Cardiac muscle cell (in vitro differentiated cells and primary cell): Measurements from ENCODE around the gene PSME1. TPM values are rescaled to one million over a fixed set of nuclear protein-coding genes. Genes with fewer than 3 reads are reported as not detected.

Experiments
- DNase-seq, 2 donors: peaks; one replicate each; pipeline versions ENCODE4 v3.0.0 to v3.0.0-alpha.2; 2010 to 2017; ENCODE audit warnings: low read depth in 1 of 2, low spot score in 1 of 2
- H3K27ac ChIP-seq: fragments of 200-600 bp; sonication (generic); 2 replicates; pipeline ENCODE4 v1.5.1; 2016
- H3K27me3 ChIP-seq: fragments of 200-600 bp; sonication (generic); 2 replicates; pipeline ENCODE4 v1.6.0; 2016; ENCODE audit warnings: control low read depth
- H3K36me3 ChIP-seq: fragments of 200-600 bp; sonication (generic); 2 replicates; pipeline ENCODE4 v1.5.1; 2016; ENCODE audit warnings: control low read depth
- H3K4me1 ChIP-seq: fragments of 200-600 bp; sonication (generic); 2 replicates; pipeline ENCODE4 v1.8.1; 2017; ENCODE audit warnings: low read depth, mild to moderate bottlenecking, mixed run types
- H3K4me3 ChIP-seq: fragments of 200-600 bp; sonication (generic); 2 replicates; pipeline ENCODE4 v1.5.1; 2016; ENCODE audit warnings: mild to moderate bottlenecking
- H3K9me3 ChIP-seq: fragments of 200-600 bp; sonication (generic); 2 replicates; pipeline ENCODE4 v1.5.1; 2017; ENCODE audit warnings: low read depth, mild to moderate bottlenecking, control low read depth
- polyA plus RNA-seq: library from polyadenylated mRNA; unstranded; fragments of >200 nt; fragmentation: Nextera tagmentation; extraction: Ambion mirVana; gene quantifications from 2 replicates; pipeline ENCODE4 v1.2.1, GENCODE V29; 2016
- total RNA-seq: library from RNA; depleted of rRNA; stranded (reverse); fragments of >200 nt; gene quantifications from 2 replicates; pipeline ENCODE4 v1.2.3, GENCODE V29; 2016
- TF ChIP-seq, protein P1 (sequence below): IDR thresholded peaks from 2 replicates; pipeline ENCODE4 v1.5.1; 2012; ENCODE audit warnings: low read depth, mild to moderate bottlenecking, low read length

The PSME1 gene
- total and polyA plus RNA-seq, 2 experiments from 2014 or later, result 238 to 383 TPM

DNA sequence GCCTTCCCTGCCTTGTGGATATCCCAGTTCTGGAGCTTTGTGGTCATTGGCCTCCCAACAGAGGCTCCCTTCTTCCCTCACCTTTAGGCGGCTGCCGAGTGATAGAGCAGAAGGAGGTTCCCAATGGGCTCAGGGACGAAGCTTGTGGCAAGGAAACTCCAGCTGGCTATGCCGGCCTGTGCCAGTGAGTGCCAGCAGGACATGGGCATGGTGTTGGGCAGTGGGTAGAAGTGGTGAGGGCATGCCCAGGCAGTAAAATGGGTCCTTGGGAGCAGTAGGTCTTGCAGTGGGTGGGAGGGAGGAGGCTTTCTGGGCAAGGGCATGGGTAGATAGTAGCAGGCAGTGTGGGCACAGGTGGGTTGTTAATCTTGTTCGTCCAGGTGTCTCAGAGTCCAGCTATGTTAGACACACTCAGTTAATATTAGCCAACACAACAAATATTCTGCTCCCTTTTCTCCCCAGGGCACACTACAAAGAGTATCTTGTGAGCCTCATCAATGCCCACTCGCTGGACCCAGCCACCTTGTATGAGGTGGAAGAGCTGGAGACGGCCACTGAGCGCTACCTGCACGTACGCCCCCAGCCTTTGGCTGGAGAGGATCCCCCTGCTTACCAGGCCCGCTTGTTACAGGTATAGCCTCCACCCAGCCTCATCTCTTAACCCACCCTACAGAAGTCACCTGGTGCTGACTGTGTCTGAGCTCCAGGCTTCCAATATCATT lies 23.9 kb downstream of the PSME1 start:
- TF ChIP-seq, protein P1, sequence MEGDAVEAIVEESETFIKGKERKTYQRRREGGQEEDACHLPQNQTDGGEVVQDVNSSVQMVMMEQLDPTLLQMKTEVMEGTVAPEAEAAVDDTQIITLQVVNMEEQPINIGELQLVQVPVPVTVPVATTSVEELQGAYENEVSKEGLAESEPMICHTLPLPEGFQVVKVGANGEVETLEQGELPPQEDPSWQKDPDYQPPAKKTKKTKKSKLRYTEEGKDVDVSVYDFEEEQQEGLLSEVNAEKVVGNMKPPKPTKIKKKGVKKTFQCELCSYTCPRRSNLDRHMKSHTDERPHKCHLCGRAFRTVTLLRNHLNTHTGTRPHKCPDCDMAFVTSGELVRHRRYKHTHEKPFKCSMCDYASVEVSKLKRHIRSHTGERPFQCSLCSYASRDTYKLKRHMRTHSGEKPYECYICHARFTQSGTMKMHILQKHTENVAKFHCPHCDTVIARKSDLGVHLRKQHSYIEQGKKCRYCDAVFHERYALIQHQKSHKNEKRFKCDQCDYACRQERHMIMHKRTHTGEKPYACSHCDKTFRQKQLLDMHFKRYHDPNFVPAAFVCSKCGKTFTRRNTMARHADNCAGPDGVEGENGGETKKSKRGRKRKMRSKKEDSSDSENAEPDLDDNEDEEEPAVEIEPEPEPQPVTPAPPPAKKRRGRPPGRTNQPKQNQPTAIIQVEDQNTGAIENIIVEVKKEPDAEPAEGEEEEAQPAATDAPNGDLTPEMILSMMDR, result no peak
- peaks cover 37% of the 10 kb centered on the region for H3K36me3 ChIP-seq
- H3K27me3 ChIP-seq, result no peaks in the 10 kb centered on the region
- DNase-seq, result no peak
- H3K4me3 ChIP-seq, result no peak overlapping the region
- no peaks in the 10 kb centered on the region for H3K9me3 ChIP-seq
- H3K4me1 ChIP-seq, result peaks cover 11% of the 10 kb centered on the region
- H3K27ac ChIP-seq, result peak overlapping the region; percentile 65

DNA sequence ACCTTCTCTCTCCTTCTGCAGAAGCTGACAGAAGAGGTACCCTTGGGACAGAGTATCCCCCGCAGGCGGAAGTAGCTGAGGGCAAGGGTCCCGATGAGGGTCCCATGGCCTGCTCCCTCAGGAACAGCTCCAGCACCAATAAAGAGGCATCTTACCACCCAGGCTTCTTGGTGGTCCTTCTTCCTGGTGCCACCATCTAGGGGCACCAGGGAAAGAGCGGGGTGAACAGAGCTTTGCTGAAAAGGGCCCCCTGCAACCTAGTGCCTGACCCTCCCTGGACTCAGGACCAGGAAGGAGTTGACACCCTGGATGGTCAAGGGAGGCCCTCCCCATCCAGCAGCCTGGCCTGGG lies 24.5 kb downstream of the PSME1 start:
- Histone ChIP-seq H3K27me3 (no peaks in the 10 kb centered on the region), H3K9me3 (no peaks in the 10 kb centered on the region), H3K4me1 (peaks cover 11% of the 10 kb centered on the region), H3K27ac (peak overlapping the region; percentile 65), H3K4me3 (no peak overlapping the region), H3K36me3 (peaks cover 34% of the 10 kb centered on the region)
- DNase-seq, result no peak
- TF ChIP-seq, protein P1, result no peak

DNA sequence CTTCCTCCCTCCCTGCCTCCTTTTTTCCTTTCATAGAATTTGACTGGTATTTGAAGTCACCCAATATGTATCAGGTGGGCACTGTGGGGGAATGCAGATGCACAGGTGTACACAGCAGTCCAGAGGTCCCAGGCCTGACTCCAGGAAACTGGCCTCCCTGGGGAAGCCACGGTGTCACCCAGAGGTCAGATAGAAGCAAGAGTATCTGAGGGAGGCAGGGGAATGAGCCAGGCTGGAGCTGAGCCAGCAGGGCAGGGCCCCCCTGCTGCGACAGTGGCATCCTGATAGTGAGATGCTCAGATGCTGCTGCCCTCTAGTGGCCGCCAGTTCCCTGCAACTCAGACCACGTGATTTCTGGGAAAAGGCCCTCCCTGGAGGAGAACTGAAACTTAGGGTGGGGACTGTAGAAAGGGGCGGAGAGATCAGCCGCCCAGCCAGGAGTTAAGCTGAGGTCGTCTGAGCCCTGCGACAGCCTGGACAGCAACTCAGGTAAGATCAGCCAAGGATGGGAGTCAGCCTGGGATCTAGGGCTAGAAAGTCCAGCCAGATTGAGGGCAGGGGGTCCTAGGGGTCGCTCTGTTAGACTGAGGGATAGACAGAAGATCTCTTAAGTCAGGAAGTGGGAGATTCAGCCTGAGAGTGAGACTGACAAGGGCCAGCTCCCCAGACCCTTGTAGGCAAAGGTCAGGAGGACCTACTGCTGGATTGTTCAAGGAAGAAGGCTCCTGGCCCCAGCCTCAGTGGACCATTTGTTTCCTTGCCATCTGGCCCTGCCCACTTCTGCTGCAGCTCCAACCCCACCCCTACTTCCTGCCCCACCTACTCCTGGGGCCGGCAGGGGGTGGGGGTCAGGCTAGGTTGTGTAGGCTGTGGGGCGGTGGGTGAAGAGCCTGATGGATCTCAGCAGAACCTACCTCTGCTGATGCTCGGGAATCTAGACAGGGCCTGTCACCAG lies 25.1 kb downstream of the PSME1 start, which contains the start of gene IRF9:
Gene IRF9, plus strand, starts transcription at position 416 of the 955 bp plus-strand sequence. CDS start 880 bp downstream, outside the sequence.
- Histone ChIP-seq H3K4me1 (peaks cover 11% of the 10 kb centered on the region), H3K9me3 (no peaks in the 10 kb centered on the region), H3K27me3 (no peaks in the 10 kb centered on the region), H3K36me3 (peaks cover 28% of the 10 kb centered on the region), H3K27ac (peak within 1 kb of the TSS; percentile 75), H3K4me3 (peak within 1 kb of the TSS; percentile 9)
- DNase-seq, result peak; percentile 97
- TF ChIP-seq, protein P1, result peak; percentile 88

DNA sequence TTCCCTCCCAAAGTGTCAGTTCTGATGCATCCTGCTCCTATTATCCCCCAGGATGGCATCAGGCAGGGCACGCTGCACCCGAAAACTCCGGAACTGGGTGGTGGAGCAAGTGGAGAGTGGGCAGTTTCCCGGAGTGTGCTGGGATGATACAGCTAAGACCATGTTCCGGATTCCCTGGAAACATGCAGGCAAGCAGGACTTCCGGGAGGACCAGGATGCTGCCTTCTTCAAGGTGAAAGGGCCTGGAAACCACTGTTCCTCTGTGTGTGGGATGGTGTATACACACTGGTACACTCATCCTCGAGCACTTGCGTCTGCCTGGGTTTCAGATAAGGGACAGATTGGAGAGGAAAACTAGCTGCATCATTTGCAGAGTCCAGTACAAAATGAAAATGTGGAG lies 26.1 kb downstream of the PSME1 start:
- peak in 1 of 2 donors; percentile 52 for DNase-seq

DNA sequence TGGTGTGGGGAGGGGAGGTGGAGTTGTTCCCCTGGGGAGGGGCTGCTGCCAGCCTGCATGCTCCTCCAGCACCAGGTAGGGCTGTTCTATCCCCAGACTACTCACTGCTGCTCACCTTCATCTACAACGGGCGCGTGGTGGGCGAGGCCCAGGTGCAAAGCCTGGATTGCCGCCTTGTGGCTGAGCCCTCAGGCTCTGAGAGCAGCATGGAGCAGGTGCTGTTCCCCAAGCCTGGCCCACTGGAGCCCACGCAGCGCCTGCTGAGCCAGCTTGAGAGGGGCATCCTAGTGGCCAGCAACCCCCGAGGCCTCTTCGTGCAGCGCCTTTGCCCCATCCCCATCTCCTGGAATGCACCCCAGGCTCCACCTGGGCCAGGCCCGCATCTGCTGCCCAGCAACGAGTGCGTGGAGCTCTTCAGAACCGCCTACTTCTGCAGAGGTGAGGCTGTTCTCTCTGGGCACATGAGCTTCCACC lies 28.6 kb downstream of the PSME1 start:
- TF ChIP-seq, protein P1, result no peak
- Histone ChIP-seq H3K27ac (no peak overlapping the region), H3K27me3 (no peaks in the 10 kb centered on the region), H3K36me3 (peaks cover 8% of the 10 kb centered on the region), H3K4me1 (peaks cover 11% of the 10 kb centered on the region), H3K4me3 (no peak overlapping the region), H3K9me3 (no peaks in the 10 kb centered on the region)
- no peak for DNase-seq

More for the DNA sequence above, 26.1 kb downstream of the PSME1 start:
- Histone ChIP-seq H3K4me3 (no peak overlapping the region), H3K4me1 (peaks cover 11% of the 10 kb centered on the region), H3K36me3 (peaks cover 22% of the 10 kb centered on the region), H3K9me3 (no peaks in the 10 kb centered on the region), H3K27ac (peak overlapping the region; percentile 75), H3K27me3 (no peaks in the 10 kb centered on the region)
- TF ChIP-seq, protein P1, result no peak
